ENCODE data around the gene SUGP2.

The SUGP2 gene

GRCh38 chr19:18942692-18943091 lies 90.6 kb downstream of the SUGP2 start:
- Histone ChIP-seq H3K27ac (ENCODE audit: low read length, poor library complexity, severe bottlenecking) (no peak overlapping the region), H2AFZ (ENCODE audit: low read depth, low read length) (no peak overlapping the region), H3K36me3 (ENCODE audit: control insufficient read depth in 1 of 2, insufficient read depth in 2 of 2, low read depth in 1 of 2, low read length in 2 of 2) (peaks cover 24 to 32% of the 10 kb centered on the region in 2 experiments), H3K23ac (ENCODE audit: low read length in 2 of 2) (no peak overlapping the region), H3K9ac (ENCODE audit: low read length) (no peak overlapping the region), H3K4ac (ENCODE audit: low read depth in 1 of 2, low read length in 2 of 2) (no peak overlapping the region), H3K27me3 (ENCODE audit: control insufficient read depth in 1 of 2, insufficient read depth in 1 of 2, low read length in 2 of 2) (no peaks in the 10 kb centered on the region), H3K9me3 (ENCODE audit: control insufficient read depth, low read length) (no peaks in the 10 kb centered on the region), H3K18ac (ENCODE audit: low read depth in 1 of 2, low read length in 2 of 2) (no peak overlapping the region), H4K8ac (ENCODE audit: low read length) (no peak overlapping the region), H3K14ac (ENCODE audit: low read length in 2 of 2) (no peak overlapping the region), H2BK120ac (ENCODE audit: low read depth, low read length) (no peak overlapping the region), H3K4me3 (ENCODE audit: insufficient read depth in 1 of 2, low read depth in 1 of 2, low read length in 2 of 2) (no peak overlapping the region), H2AK5ac (ENCODE audit: low read length, severe bottlenecking) (no peak overlapping the region), H2BK15ac (ENCODE audit: low read depth, poor library complexity, severe bottlenecking) (no peak overlapping the region), H4K91ac (ENCODE audit: low read length) (no peak overlapping the region), H2BK5ac (ENCODE audit: low read depth, low read length, poor library complexity, severe bottlenecking) (no peak overlapping the region), H3K4me2 (ENCODE audit: low read length, poor library complexity, severe bottlenecking) (no peak overlapping the region), H3K79me1 (replicated peaks; ENCODE audit: low read length, poor library complexity, severe bottlenecking) (peaks cover 25% of the 10 kb centered on the region), H2BK12ac (ENCODE audit: low read length in 2 of 2) (no peak overlapping the region), H3K4me1 (ENCODE audit: control insufficient read depth, insufficient read depth, low read depth, low read length) (peaks cover 20% of the 10 kb centered on the region)
- no peak for DNase-seq
- WGBS = 96% methylated on average over 6 of the region's 6 CpGs

- peak overlapping the region; percentile 33 for H2AK5ac ChIP-seq (ENCODE audit: low read length, severe bottlenecking)
- H3K79me1 ChIP-seq (replicated peaks; ENCODE audit: low read length, poor library complexity, severe bottlenecking) = peaks cover 28% of the 10 kb centered on the region
- H3K27me3 ChIP-seq (ENCODE audit: control insufficient read depth in 1 of 2, insufficient read depth in 1 of 2, low read length in 2 of 2) = no peaks in the 10 kb centered on the region
- H3K14ac ChIP-seq (ENCODE audit: low read length in 2 of 2) = no peak overlapping the region
- peak; percentile 4 for DNase-seq
- H3K9ac ChIP-seq (ENCODE audit: low read length) = peak overlapping the region; percentile 80
- peak overlapping the region; percentile 30 to 69 for H3K18ac ChIP-seq (ENCODE audit: low read depth in 1 of 2, low read length in 2 of 2)
- peak overlapping the region; percentile 11 for H4K91ac ChIP-seq (ENCODE audit: low read length)
- peak overlapping the region; percentile 66 to 71 for H3K4ac ChIP-seq (ENCODE audit: low read depth in 1 of 2, low read length in 2 of 2)
- peaks cover 30 to 32% of the 10 kb centered on the region in 2 experiments for H3K36me3 ChIP-seq (ENCODE audit: control insufficient read depth in 1 of 2, insufficient read depth in 2 of 2, low read depth in 1 of 2, low read length in 2 of 2)
- H3K4me2 ChIP-seq (ENCODE audit: low read length, poor library complexity, severe bottlenecking) = no peak overlapping the region
- no peak overlapping the region for H2BK5ac ChIP-seq (ENCODE audit: low read depth, low read length, poor library complexity, severe bottlenecking)
- H2AFZ ChIP-seq (ENCODE audit: low read depth, low read length) = no peak overlapping the region
- H3K4me3 ChIP-seq (ENCODE audit: insufficient read depth in 1 of 2, low read depth in 1 of 2, low read length in 2 of 2) = peak overlapping the region; percentile 35 to 77
- H4K8ac ChIP-seq (ENCODE audit: low read length) = peak overlapping the region; percentile 74
- H3K9me3 ChIP-seq (ENCODE audit: control insufficient read depth, low read length) = no peaks in the 10 kb centered on the region
- H3K23ac ChIP-seq (ENCODE audit: low read length in 2 of 2) = peak overlapping the region in 1 of 2 experiments; percentile 2
- peaks cover 20% of the 10 kb centered on the region for H3K4me1 ChIP-seq (ENCODE audit: control insufficient read depth, insufficient read depth, low read depth, low read length)
- 70% methylated on average over 18 of the region's 18 CpGs for WGBS
- H2BK120ac ChIP-seq (ENCODE audit: low read depth, low read length) = no peak overlapping the region
- H2BK12ac ChIP-seq (ENCODE audit: low read length in 2 of 2) = peak overlapping the region; percentile 50 to 89
- no peak overlapping the region for H3K27ac ChIP-seq (ENCODE audit: low read length, poor library complexity, severe bottlenecking)
- H2BK15ac ChIP-seq (ENCODE audit: low read depth, poor library complexity, severe bottlenecking) = no peak overlapping the region
Observed at GRCh38 chr19:18941628-18942354, 91.5 kb downstream of the SUGP2 start.

Data from mesenchymal stem cell (in vitro differentiated cells and primary cell).